Activated naive CD4-positive, alpha-beta T cell treated with anti-CD3 and anti-CD28 coated beads, Interleukin-2, amount 50 U/mL, for 16 hours (primary cell): ENCODE data around the gene GBGT1.

Source experiments
- DNase-seq: peaks from one replicate; pipeline ENCODE4 v3.0.0-alpha.2; 2020

Gene GBGT1

GRCh38 chr9:133124123-133124906 is 39.4 kb downstream of the GBGT1 start:
- no peak for DNase-seq

- no peak for DNase-seq
Measured at GRCh38 chr9:133122935-133123611, 40.6 kb downstream of the GBGT1 start.

GRCh38 chr9:133122605-133122934 is 41.1 kb downstream of the GBGT1 start:
- no peak for DNase-seq

DNA sequence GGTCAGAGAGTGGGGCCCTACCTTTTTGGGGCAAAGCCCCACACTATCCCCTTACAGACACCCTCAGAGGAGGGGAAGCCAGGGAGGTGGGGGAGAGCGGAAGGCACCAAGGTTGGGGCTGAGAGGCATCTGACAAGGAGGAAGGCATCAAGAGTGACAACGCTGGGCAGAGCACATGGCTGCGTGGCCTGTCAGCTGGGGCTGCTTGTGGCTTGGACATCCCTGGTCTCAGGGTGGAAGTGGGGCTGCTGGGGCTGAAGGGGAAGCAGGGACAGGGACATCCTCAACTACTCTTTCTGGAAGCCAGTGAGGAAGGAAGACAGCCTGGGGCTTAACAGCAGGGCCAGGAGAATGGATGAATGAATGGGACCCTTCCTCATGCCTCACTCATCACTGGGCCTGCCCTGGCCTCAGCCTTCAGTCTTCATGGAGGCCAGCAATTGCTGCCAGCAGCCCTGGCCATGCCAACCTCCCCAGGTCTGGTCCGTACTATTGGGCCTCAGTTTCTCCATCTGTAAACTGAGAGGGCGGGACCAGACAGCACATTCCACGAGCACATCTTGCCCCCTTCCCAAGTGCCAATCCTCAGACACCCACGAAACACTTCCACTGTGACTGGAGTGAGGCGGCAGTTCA is 41.7 kb downstream of the GBGT1 start:
- DNase-seq = no peak

DNA sequence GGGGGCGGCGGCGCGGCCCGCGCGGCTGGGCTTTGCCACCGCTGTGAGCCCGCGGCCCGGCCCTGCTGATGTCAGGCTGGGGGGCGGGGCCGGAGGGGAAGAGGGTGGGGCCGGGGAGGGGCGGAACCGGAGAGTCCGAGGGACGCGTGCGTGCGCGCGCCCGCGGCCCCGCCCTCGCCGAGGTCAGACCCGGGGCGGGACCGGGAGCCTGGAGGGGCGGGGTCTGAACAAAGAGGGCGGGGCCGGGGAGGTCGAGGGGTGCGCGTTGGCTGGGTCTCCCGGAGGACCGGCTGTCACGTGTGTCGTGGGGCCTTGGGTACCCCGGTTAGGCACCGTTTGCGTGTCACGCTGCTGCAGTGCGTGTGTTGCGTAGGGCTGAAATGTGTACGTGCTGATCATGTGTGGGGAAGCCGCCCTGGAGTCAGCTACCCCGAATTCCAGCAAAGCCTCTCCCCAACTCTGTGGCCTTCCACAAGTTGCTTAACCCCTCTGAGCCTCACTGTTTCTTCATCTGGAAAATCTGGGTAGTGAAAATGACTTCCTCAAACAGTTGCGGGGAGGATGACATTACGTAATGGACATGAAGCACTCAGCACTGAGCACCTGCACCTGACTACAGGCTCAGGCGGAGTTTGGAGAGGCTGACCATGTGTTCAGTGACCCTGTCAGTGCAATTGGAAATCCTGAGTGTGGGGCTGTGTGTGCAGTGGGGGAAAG is 42.4 kb downstream of the GBGT1 start, which contains the start of gene RALGDS:
TSS of gene RALGDS (minus strand) at position 43 of the 717 bp plus-strand sequence. CDS start 86 bp downstream, outside the sequence.
- peak; percentile 87 for DNase-seq

- DNase-seq = no peak
Measured at GRCh38 chr9:133120501-133121197, 43.1 kb downstream of the GBGT1 start.

- no peak for DNase-seq
Measured at GRCh38 chr9:133119846-133120500, 43.7 kb downstream of the GBGT1 start.

GRCh38 chr9:133119103-133119845 is 44.4 kb downstream of the GBGT1 start:
- DNase-seq = no peak

- DNase-seq = no peak
Measured at GRCh38 chr9:133118568-133118967, 45.1 kb downstream of the GBGT1 start.

DNA sequence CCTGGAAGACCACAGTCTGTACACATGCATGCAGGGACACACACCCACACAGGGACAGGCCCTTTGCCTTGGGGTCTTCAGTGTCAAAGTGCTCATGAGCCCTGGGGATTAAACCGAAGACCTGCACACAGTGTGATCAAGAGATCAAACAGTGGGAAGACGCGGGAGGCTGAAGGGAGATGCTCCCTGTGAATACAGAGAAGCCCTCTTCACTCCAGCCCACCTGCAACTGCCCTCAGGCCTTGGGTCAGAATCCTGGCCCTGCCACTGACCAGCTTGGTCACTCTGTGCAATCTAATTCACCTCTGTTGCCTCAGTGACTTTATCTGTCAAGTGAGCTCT is 45.6 kb downstream of the GBGT1 start:
- no peak for DNase-seq

DNA sequence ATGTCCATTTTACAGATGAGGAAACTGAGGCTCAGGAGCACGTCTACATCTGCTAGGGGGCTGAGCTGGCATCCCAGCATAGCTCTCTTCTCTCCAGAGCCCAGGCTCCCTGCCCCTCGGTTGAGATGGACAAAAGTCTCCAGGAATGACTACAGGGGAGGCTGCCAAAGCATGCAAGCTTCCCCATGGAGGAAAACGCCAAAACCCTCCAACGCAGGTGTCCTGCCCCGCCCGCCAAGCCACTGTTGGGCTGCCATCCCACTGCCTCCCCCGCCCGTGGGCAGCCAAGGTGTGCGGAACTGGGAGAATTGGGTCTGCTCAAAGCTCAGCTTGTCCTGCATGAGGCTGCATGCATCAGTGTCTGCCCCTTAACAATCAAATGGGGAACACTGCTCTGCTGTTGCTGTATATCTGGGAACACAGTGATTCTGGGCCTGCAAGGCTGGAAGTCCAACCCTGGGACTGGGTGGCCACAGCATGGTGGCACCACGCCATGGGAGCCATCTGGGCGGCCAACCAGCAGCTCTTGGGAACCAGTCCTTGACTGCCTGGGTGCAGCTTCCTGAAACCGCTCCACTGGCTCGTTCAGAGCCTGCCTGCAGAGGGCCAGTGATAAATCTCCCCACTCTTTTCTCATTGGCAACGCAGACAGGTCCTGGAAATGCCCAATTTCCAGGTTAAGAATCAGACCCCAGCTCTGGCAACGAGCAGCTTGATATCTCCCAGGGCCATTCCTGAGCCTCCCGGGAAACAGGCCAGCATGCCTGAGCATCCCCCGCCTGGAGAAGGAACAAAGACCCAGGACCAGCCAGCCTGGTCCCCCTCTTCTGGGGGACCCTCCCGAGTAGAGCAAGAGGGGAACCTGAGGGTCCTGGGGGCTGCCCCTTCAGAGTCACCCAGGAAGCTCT is 46.2 kb downstream of the GBGT1 start:
- DNase-seq = no peak

GRCh38 chr9:133116346-133117231 is 47.1 kb downstream of the GBGT1 start:
- no peak for DNase-seq

- peak; percentile 72 for DNase-seq
Measured at GRCh38 chr9:133115604-133116345, 47.9 kb downstream of the GBGT1 start.

DNA sequence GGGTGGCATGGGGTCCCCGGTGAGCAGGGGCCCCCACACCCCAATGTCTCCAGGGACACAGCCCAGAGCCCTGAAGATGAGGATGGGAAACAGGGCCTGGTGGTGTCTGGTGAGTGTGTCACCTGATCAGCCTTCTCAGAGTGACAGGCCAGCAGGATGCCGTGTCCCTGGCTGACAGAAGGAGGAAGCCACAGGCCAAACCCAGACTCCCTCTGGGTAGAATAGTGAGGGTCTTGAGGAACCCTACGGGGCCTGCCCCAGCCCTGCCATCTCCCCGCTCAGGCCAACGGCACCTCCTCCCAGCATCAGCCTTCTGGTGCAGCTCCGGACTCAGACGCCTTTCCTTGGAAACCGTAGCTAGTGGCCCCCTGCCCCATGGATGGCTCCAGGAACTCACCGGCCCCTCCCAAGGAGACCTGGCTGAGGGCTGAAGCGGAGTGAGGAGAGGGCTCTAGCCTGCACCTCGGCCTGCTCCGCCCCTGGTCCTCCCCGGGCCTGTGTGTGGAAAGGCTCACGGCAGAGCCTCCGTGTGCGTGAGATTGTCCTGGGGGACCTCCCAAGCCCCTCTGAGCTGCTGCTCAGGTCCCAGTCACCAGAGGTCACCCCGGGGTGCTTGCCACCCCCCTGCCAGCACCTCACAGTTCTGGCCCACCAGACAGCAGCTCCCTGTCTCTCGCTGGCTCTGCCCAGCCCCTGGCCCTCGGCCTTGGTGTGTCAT is 48.7 kb downstream of the GBGT1 start:
- no peak for DNase-seq

- no peak for DNase-seq
Measured at GRCh38 chr9:133113949-133114885, 49.5 kb downstream of the GBGT1 start.

- DNase-seq = no peak
Measured at GRCh38 chr9:133113163-133113948, 50.4 kb downstream of the GBGT1 start.
